HAP-1 (cell line): ENCODE results near the gene HMGN4.
"Not testable (repeated sequence)": the region's sequence is repeated elsewhere in the genome, so short reads cannot be mapped to it uniquely, and the experiment has no call there.

Experiments used
- DNase-seq, 2 experiments: peaks; one replicate each; pipeline ENCODE4 v3.0.0-alpha.2; 2016 to 2020; ENCODE audit warnings: low spot score in 2 of 2
- H3K27me3 ChIP-seq: fragments of 250-450 bp; sonication (Bioruptor Pico); 2 replicates; pipeline ENCODE4 v1.5.1; 2020; ENCODE audit warnings: low read depth, mild to moderate bottlenecking, moderate library complexity
- H3K36me3 ChIP-seq: fragments of 250-450 bp; sonication (Bioruptor Pico); replicated peaks from 2 replicates; pipeline ENCODE4 v1.5.1; 2020; ENCODE audit warnings: mild to moderate bottlenecking
- H3K4me1 ChIP-seq: fragments of 250-450 bp; sonication (Bioruptor Pico); 2 replicates; pipeline ENCODE4 v1.5.1; 2020; ENCODE audit warnings: mild to moderate bottlenecking
- H3K4me3 ChIP-seq: fragments of 250-450 bp; sonication (Bioruptor Pico); 2 replicates; pipeline ENCODE4 v1.5.1; 2020; ENCODE audit warnings: mild to moderate bottlenecking, moderate library complexity
- H3K9me3 ChIP-seq: fragments of 250-450 bp; sonication (Bioruptor Pico); 2 replicates; pipeline ENCODE4 v1.5.1; 2020; ENCODE audit warnings: mild to moderate bottlenecking, moderate library complexity
- in situ Hi-C: fragments of 300-500 bp; cut with MboI; formaldehyde crosslinking; loops from 3 replicates; pipeline ENCODE4 v1.14.3; 2020; ENCODE audit warnings: low sequenced_read_pairs, inconsistent platforms, mixed read lengths

The HMGN4 gene

GRCh38 chr6:26516481-26517427, 21.4 kb upstream of the HMGN4 start:
- no peak for DNase-seq
- Histone ChIP-seq H3K36me3 (no peaks in the 10 kb centered on the region), H3K4me3 (no peak overlapping the region), H3K9me3 (no peaks in the 10 kb centered on the region), H3K4me1 (peaks cover 14% of the 10 kb centered on the region), H3K27me3 (no peaks in the 10 kb centered on the region)
- in situ Hi-C loops: no loop called here

GRCh38 chr6:26519359-26519758, 18.8 kb upstream of the HMGN4 start:
- Histone ChIP-seq H3K4me3 (no peak overlapping the region), H3K36me3 (no peaks in the 10 kb centered on the region), H3K27me3 (no peaks in the 10 kb centered on the region), H3K9me3 (no peaks in the 10 kb centered on the region), H3K4me1 (peaks cover 17% of the 10 kb centered on the region)
- DNase-seq: no peak
- in situ Hi-C loops: no loop called here

GRCh38 chr6:26520237-26520849, 17.8 kb upstream of the HMGN4 start:
- in situ Hi-C loops: no loop called here
- Histone ChIP-seq H3K36me3 (no peaks in the 10 kb centered on the region), H3K27me3 (no peaks in the 10 kb centered on the region), H3K4me1 (peaks cover 13% of the 10 kb centered on the region), H3K4me3 (peak overlapping the region; percentile 23), H3K9me3 (no peaks in the 10 kb centered on the region)
- peak in 1 of 2 experiments; percentile 67 for DNase-seq

- in situ Hi-C loops: no loop called here
- Histone ChIP-seq H3K9me3 (no peaks in the 10 kb centered on the region), H3K27me3 (no peaks in the 10 kb centered on the region), H3K36me3 (no peaks in the 10 kb centered on the region), H3K4me1 (peaks cover 13% of the 10 kb centered on the region), H3K4me3 (peak overlapping the region; percentile 28)
- DNase-seq: peak; percentile 64 to 87
Observed at GRCh38 chr6:26520850-26521599, 17.1 kb upstream of the HMGN4 start.

- H3K9me3 ChIP-seq: no peaks in the 10 kb centered on the region
- H3K4me3 ChIP-seq: peak overlapping the region; percentile 28
- H3K36me3 ChIP-seq: no peaks in the 10 kb centered on the region
- peaks cover 13% of the 10 kb centered on the region for H3K4me1 ChIP-seq
- peak; percentile 70 to 81 for DNase-seq
- no peaks in the 10 kb centered on the region for H3K27me3 ChIP-seq
- in situ Hi-C loops: no loop called here
Observed at GRCh38 chr6:26521600-26522391, 16.4 kb upstream of the HMGN4 start.

GRCh38 chr6:26522486-26523228, 15.5 kb upstream of the HMGN4 start:
- in situ Hi-C loops, H3K36me3 ChIP-seq, H3K27me3 ChIP-seq, H3K9me3 ChIP-seq: not testable (repeated sequence)
- Histone ChIP-seq H3K4me1 (peaks cover 13% of the 10 kb centered on the region), H3K4me3 (peak overlapping the region; percentile 28)
- DNase-seq: peak; percentile 8 to 50

DNA sequence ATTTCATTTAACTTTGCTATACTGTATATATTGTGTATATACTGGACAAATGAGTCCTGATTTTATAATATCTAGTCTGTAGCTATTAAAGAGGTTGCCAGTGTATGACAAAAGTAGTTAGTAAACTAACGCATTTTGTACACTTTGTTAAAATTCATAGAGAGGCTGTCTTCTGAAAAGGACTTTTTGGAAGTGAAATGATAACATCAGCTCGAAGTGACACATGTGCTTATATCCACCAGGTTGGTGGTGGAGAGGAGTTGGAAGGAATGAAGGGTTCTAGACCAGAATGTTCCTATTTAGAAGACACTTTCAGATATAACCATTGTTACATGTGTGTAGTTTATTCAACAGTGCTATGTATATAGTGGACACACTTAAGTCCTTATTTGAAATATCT, 13.9 kb upstream of the HMGN4 start:
- in situ Hi-C loops, H3K9me3 ChIP-seq, DNase-seq, H3K4me3 ChIP-seq, H3K27me3 ChIP-seq, H3K36me3 ChIP-seq: not testable (repeated sequence)
- peaks cover 13% of the 10 kb centered on the region for H3K4me1 ChIP-seq

- H3K4me3 ChIP-seq: no peak overlapping the region
- H3K36me3 ChIP-seq: no peaks in the 10 kb centered on the region
- no peak for DNase-seq
- no peaks in the 10 kb centered on the region for H3K27me3 ChIP-seq
- no peaks in the 10 kb centered on the region for H3K9me3 ChIP-seq
- peaks cover 10% of the 10 kb centered on the region for H3K4me1 ChIP-seq
- in situ Hi-C loops: no loop called here
Observed at GRCh38 chr6:26524722-26525370, 13.3 kb upstream of the HMGN4 start.

DNA sequence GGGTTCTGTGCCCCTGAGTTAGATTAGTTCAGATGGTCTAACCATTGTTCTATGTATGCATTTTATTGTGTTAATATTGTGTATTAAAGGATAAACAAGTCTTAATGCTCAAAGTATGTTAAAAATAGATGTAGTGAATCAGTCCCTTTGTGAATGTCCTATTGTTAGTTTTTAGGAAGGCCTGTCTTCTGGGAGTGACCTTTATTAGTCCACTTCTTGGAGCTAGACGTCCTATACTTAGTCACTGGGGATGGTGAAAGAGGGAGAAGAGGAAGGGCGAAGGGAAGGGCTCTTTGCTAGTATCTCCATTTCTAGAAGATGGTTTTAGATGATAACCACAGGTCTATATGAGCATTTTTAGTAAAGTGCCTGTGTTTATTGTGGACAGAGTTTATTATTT, 12.3 kb upstream of the HMGN4 start:
- no peak overlapping the region for H3K4me3 ChIP-seq
- H3K4me1 ChIP-seq: peaks cover 3% of the 10 kb centered on the region; the same call in 1 of the 2 replicates
- no peak for DNase-seq
- in situ Hi-C loops: no loop called here
- H3K36me3 ChIP-seq: no peaks in the 10 kb centered on the region
- H3K9me3 ChIP-seq: no peaks in the 10 kb centered on the region
- H3K27me3 ChIP-seq: no peaks in the 10 kb centered on the region

GRCh38 chr6:26526928-26527327, 11.2 kb upstream of the HMGN4 start:
- no peak for DNase-seq
- Histone ChIP-seq H3K4me1 (peaks cover 3% of the 10 kb centered on the region; the same call in 1 of the 2 replicates), H3K27me3 (no peaks in the 10 kb centered on the region), H3K4me3 (no peak overlapping the region), H3K36me3 (no peaks in the 10 kb centered on the region), H3K9me3 (no peaks in the 10 kb centered on the region)
- in situ Hi-C loops: no loop called here

GRCh38 chr6:26530203-26530602, 8.0 kb upstream of the HMGN4 start:
- Histone ChIP-seq H3K36me3 (no peaks in the 10 kb centered on the region), H3K27me3 (no peaks in the 10 kb centered on the region), H3K4me1 (peaks cover 5% of the 10 kb centered on the region; the same call in 1 of the 2 replicates), H3K9me3 (no peaks in the 10 kb centered on the region), H3K4me3 (no peak overlapping the region)
- no peak for DNase-seq
- in situ Hi-C loops: no loop called here

DNA sequence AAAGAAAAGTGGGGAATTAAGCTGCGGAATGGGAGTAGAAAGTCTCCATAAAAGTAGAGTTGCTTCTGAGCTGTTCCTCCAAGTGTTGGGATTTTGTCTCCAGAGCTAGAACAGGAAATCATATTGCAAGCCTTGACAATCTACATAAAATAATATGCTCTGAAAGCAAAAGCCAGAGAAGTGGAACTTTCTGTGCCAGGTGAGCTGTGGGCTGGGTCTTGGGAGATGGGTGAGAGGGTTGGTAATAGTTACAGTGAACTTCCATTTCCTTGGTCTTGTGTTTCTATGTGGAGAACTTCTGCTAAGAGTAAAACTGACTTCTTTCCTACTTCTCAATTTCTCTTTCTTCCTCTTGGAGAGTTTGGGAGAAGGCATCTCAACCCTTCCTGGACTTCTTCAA, 6.3 kb upstream of the HMGN4 start:
- H3K36me3 ChIP-seq: no peaks in the 10 kb centered on the region
- no peaks in the 10 kb centered on the region for H3K9me3 ChIP-seq
- H3K4me3 ChIP-seq: no peak overlapping the region
- DNase-seq: no peak
- H3K4me1 ChIP-seq: peaks cover 11% of the 10 kb centered on the region
- H3K27me3 ChIP-seq: no peaks in the 10 kb centered on the region
- in situ Hi-C loops: no loop called here
